ENCODE data around the gene PGBD1.

- no peak for TF ChIP-seq POLR2A (IDR thresholded peaks at IDR 0.05)
- TF ChIP-seq CTCF (IDR thresholded peaks at IDR 0.05) = no peak
Measured at GRCh38 chr6:28277746-28278145, 3.6 kb upstream of the PGBD1 start.
